Right renal cortex interstitium (tissue), 3 donors: ENCODE data around the gene GLT6D1. TPM values are rescaled to one million over a fixed set of nuclear protein-coding genes. Genes with fewer than 3 reads are reported as not detected.

Source experiments
- polyA plus RNA-seq, 3 donors: library from polyadenylated mRNA; unstranded; fragments of 120-200 nt; gene quantifications; one replicate each; pipeline ENCODE4 v1.2.1, GENCODE V29; 2013; ENCODE audit not compliant: insufficient read length in 3 of 3

GLT6D1 gene
- polyA plus RNA-seq, 3 donors, result not detected

Other genes starting within 250 kb of the GLT6D1 start
- gene PPP1R26, start 159.8 kb downstream of the GLT6D1 start, polyA plus RNA-seq, result 10 to 100 TPM; 28.3 to 31.0 (median 29.1) TPM
- 10 to 100 TPM; 41.1 to 47.2 (median 42.3) TPM for gene MRPS2, start 138.9 kb downstream of the GLT6D1 start, polyA plus RNA-seq
- not detected for gene LCN1, start 118.1 kb downstream of the GLT6D1 start, polyA plus RNA-seq
- gene OBP2A, start 93.4 kb downstream of the GLT6D1 start, polyA plus RNA-seq, result under 1 TPM in 1 of 3 donors, not detected in 2; 0.44 TPM
- gene PAEP, start 77.8 kb downstream of the GLT6D1 start, polyA plus RNA-seq, result under 1 TPM in 1 of 3 donors, not detected in 2; 0.28 TPM
- gene LCN9, start 23.8 kb upstream of the GLT6D1 start, polyA plus RNA-seq, result not detected
- not detected for gene SOHLH1, start 59.9 kb upstream of the GLT6D1 start, polyA plus RNA-seq
- gene KCNT1, start 62.6 kb upstream of the GLT6D1 start, polyA plus RNA-seq, result under 1 TPM; 0.06 to 0.08 (median 0.06) TPM